RCC 7860 (cell line): ENCODE measurements around the gene PDIA2.
"Not testable (repeated sequence)": the region's sequence is repeated elsewhere in the genome, so short reads cannot be mapped to it uniquely, and the experiment has no call there.

ENCODE experiments used
- DNase-seq: peaks from one replicate; pipeline ENCODE4 v3.0.0-alpha.2; 2015; ENCODE audit warnings: low spot score
- FAIRE-seq: peaks from 2 replicates; lab custom pipeline; 2012; peaks lifted over from hg19 to GRCh38; lab: Jason Lieb, UNC

Gene PDIA2

DNA sequence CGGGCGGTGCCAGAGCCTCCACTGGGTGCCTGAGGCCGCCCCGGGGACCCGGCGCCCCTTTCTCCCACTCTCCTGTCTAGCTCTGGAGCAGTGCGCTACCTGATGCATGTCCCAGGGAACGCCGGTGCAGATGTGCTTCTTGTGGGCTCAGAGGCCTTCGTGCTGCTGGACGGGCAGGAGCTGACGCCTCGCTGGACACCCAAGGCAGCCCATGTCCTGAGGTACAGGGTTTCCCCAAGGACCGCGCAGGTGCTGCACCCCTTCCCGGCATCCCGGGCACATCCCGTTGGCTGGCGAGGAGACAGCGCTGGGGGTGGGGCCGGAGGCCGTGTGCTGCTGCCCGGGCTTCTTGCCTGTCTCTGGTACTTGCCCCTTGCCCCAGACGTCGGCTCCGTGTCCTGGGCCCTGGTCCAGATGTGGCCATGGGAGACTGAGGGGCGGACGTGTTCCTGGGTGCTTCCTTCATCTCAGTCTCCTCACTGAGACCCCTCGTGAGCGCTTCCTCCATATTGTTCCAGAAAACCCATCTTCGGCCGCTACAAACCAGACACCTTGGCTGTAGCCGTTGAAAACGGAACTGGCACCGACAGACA is 19.7 kb upstream of the PDIA2 start:
- FAIRE-seq (no peak), DNase-seq (no peak)

DNA sequence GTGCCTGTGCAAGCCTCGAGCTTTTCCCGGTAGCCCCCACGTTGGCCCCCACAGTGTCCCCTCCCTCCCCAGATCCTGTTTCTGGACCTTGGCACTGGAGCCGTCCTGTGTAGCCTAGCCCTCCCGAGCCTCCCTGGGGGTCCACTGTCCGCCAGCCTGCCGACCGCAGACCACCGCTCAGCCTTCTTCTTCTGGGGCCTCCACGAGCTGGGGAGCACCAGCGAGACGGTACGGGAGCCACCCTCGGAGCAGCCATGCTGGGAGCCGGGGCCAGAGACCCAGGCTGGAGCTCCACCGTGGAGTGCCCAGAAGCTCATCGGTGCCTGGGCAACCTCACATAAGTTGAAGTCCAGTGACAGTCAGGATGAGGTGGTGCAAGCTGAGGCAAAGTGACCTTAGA is 19.0 kb upstream of the PDIA2 start:
- FAIRE-seq = no peak
- no peak for DNase-seq

GRCh38 chr16:264440-264951 is 18.5 kb upstream of the PDIA2 start:
- DNase-seq (no peak), FAIRE-seq (no peak)

- FAIRE-seq (no peak), DNase-seq (no peak)
Measured at GRCh38 chr16:265002-265529, 17.9 kb upstream of the PDIA2 start.

DNA sequence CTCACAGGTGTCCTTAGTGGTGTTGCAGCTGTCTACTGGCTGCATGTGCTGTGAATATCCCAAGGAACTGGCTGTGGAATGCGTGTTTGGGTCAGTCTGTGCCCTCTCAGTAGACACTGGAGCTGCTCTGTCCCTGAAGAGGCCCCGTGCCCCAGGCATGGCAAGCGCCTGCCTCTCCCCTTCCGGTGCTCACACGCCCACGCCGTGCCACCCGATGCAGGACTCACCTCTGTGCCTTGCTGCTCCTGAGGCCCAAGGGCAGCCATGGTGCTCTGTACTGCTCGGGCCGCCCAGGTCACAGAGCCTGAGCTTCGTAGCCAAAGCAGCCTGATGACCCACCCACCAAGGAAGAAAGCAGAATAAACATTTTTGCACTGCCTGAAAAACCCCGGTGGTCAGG is 17.3 kb upstream of the PDIA2 start:
- FAIRE-seq = no peak
- DNase-seq = no peak

DNA sequence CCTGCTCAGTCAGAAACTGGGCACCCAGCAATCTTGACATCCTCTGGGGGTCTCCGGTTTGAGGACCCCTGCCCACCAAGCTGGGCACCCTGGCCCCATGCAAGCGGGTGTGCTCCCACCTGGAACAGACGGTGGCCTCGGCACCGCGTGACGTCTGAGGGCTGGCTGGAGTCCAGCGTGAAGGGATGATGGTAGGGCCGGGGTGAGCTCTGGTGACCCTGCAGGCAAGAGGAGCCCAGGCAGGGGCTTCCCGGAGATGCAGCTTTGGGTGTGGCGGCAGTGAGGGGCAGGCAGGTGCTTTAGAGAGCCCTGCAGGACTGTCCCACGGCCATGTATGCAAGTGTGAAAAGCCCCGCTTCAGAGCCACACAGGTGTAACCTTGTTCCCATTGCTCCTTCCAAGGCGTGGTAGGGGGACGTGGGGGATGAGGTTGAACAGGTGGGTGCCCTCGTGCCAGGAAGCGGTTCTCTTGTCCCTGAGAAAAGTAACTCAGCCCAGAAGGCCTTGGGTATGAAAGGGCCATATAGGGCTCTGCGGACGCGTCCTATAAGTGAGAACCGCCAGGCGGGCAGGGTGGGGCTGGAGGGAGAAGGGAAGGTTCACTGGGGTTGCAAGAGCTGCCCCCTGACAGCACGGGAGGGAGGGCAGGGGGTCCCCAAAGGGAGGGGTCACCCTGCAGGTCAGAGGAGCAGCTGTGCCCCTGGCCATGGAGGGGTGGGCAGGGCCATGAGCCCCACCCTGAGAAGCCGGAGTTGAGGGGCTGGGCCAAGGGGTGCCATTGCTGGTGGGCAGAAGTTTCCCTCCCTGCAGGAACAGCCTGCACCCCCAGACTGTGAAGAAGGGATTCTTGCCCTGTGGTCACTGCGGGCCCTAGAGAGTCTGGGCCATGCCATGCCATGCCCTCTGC is 16.5 kb upstream of the PDIA2 start:
- no peak for DNase-seq
- FAIRE-seq = no peak

GRCh38 chr16:267562-267961 is 15.4 kb upstream of the PDIA2 start:
- not testable (repeated sequence) for DNase-seq, FAIRE-seq

DNA sequence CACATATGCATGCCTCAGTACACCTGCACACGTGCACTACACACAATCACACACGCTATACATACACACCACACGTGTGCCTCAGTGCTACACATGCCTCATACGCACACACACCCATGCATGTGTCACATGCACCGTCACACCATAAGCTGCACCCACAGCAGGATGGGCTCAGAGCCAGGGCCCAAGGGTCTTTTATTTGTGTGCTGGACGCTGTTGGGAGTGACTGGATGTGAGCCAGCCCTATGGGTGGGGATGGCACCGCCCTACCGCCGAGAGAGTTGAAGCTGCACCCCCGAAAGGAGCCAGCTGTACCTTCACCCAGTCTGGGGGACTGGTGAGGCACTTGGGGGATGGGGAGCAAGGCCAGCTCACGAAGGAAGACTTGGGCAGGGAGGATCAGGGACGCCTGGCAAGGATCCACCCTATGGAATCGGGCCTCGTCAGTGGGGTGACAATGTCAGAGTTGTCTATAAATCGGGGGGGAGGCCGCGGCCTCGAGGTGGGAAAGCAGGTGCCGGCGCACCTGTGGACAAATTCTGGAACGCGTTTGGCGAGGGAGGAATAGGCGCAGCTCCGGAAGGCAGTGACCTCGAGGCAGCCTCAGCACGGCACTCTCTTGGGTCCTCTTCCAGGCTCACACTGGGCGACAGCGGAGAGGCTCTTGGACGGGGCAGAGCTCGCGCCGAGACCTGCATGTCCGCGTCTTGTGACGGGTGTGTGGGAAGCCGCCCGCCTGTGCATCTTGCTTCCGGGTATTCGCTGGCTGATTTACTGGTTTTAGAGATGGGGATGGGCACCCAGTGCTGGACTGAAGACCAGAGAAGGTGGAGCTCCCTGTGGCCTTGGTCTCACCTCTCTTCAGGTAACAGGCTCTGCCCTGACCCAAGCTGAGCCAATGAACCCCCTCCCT is 14.6 kb upstream of the PDIA2 start:
- FAIRE-seq (no peak), DNase-seq (no peak)

- no peak for FAIRE-seq
- DNase-seq = no peak
Measured at GRCh38 chr16:269061-269796, 13.7 kb upstream of the PDIA2 start.

- no peak for DNase-seq
- no peak for FAIRE-seq
Measured at GRCh38 chr16:270381-271255, 12.3 kb upstream of the PDIA2 start.

- no peak for DNase-seq
Measured at GRCh38 chr16:272633-273546, 10.1 kb upstream of the PDIA2 start.

DNA sequence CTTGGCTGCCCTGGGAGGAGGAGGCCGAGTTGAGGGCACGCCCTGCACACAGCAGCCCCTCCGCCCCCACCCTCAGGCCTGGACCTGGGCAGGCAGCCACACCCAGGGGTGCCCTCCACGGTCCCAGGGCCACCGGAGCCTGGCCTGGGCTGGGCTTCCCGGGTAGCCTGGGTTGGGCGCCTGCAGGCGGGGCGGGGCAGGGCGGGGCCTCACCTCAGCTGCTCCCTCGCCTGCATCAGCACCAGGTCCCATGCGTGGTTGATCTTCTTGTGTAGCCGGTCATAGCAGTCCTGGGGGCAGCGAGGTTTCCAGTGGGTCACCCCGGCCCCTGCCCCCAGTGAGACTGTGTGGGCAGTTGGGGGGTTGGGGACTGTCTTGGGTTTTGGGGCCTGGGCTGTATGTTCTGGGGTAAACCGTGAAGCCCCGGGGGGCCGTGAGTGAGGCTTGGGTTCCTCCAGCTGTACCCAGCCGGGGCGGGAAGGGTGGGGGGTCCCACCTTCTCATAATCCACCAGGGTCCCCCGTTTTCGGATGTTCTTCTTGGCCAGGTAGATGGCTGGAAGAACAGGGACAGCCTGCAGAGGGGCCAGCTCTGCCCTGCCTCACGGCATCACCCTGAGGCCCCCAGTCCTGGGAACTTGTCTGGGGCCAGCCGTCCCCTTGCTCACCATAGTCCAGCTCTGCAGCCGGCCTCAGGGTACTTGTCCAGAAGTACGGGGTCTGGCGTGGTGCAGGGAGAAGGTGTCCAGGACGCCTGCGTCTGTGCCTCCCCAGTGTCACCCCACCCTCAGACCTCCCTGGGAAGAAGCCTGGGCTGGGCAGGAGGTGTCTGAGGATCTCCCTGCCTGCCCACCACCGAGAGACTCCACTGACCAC is 9.2 kb upstream of the PDIA2 start:
- FAIRE-seq (no peak), DNase-seq (no peak)

More at GRCh38 chr16:272633-273546, 10.1 kb upstream of the PDIA2 start:
- no peak for FAIRE-seq

GRCh38 chr16:275041-275641 is 7.8 kb upstream of the PDIA2 start:
- DNase-seq = no peak
- no peak for FAIRE-seq

GRCh38 chr16:275786-276232 is 7.2 kb upstream of the PDIA2 start, which contains the start of gene RGS11:
TSS of gene RGS11 (minus strand) at chr16:275944. CDS start at chr16:275911, 33 bp downstream.
- DNase-seq = no peak

GRCh38 chr16:276426-277077 is 6.4 kb upstream of the PDIA2 start:
- DNase-seq (no peak), FAIRE-seq (no peak)

More at GRCh38 chr16:275786-276232, 7.2 kb upstream of the PDIA2 start, which contains the start of gene RGS11:
- no peak for FAIRE-seq

- DNase-seq (peak; percentile 15), FAIRE-seq (no peak)
Measured at GRCh38 chr16:278863-279366, 4.0 kb upstream of the PDIA2 start.
